Adrenal gland (tissue), 5 donors: ENCODE results near the gene PMAIP1.

ENCODE experiments used
- CTCF ChIP-seq, 6 experiments: fragments of 450-650 bp in 4 of 6; fragments of 200-600 bp in 2 of 6; sonication (generic) in 1 of 6; IDR thresholded peaks; 1 replicate in 5 of 6; 2 replicates in 1 of 6; pipeline versions ENCODE4 v1.5.1 to v1.8.0; 2016 to 2021; ENCODE audit warnings: antibody characterized with exemption in 6 of 6, mild to moderate bottlenecking in 2 of 6, moderate library complexity in 1 of 6
- POLR2A ChIP-seq, 2 donors: fragments of 450-650 bp; IDR thresholded peaks; one replicate each; pipeline ENCODE4 v1.6.1; 2017; ENCODE audit warnings: antibody characterized with exemption in 2 of 2, mild to moderate bottlenecking in 2 of 2, moderate library complexity in 1 of 2
- donor health status: DM: no; HTN: no; CAD: no.

DNA sequence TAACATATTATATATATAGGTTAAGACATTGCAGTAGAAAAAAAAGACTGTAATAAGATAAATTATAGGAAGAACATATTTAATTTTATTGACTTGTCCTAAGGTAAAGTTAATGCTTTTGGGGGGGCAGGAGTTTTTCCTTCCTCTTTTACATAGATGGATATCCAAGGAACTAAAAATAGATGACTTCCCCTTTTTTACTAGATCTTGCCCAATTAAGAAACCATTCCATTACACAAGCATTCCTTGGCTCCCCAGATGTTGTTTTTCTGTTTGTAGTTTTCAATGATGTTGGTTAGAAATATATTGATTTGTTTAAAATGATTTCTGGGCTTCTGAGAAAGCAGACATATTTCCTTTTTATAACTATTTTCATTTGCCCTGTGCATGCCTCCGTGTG lies 22.4 kb upstream of the PMAIP1 start:
- TF ChIP-seq CTCF (IDR thresholded peaks at IDR 0.05) (no peak), POLR2A (IDR thresholded peaks at IDR 0.05) (no peak)
